Skeletal muscle tissue (tissue), 4 donors: ENCODE results near the gene HMOX1. TPM values are rescaled to one million over a fixed set of nuclear protein-coding genes. Genes with fewer than 3 reads are reported as not detected.
A peak's percentile ranks its signal among the peaks of the same experiment; 100 is the strongest.

Experiments
- H3K27ac ChIP-seq: one replicate; pipeline ENCODE4 v1.7.0; 2013; ENCODE audit warnings: mild to moderate bottlenecking, low read depth, low read length, inconsistent platforms
- H3K27me3 ChIP-seq, 3 donors: one replicate each; pipeline ENCODE4 v1.7.0; 2013; ENCODE audit warnings: low read length in 3 of 3; ENCODE audit not compliant: control insufficient read depth in 3 of 3, insufficient read depth in 3 of 3
- H3K36me3 ChIP-seq, 3 donors: one replicate each; pipeline ENCODE4 v1.7.0; 2013; ENCODE audit warnings: low read length in 3 of 3; ENCODE audit not compliant: control insufficient read depth in 3 of 3, insufficient read depth in 3 of 3
- H3K4me1 ChIP-seq, 3 donors: one replicate each; pipeline ENCODE4 v1.7.0; 2013; ENCODE audit warnings: low read length in 3 of 3, mild to moderate bottlenecking in 3 of 3; ENCODE audit not compliant: control insufficient read depth in 3 of 3, insufficient read depth in 3 of 3
- H3K4me3 ChIP-seq, 3 donors: one replicate each; pipeline ENCODE4 v1.7.0; 2013; ENCODE audit warnings: low read length in 3 of 3
- H3K9ac ChIP-seq, 3 donors: one replicate each; pipeline ENCODE4 v1.7.0; 2013; ENCODE audit warnings: low read length in 3 of 3, mild to moderate bottlenecking in 3 of 3, moderate library complexity in 2 of 3, low read depth in 1 of 3
- H3K9me3 ChIP-seq, 3 donors: one replicate each; pipeline ENCODE4 v1.7.0; 2013; ENCODE audit warnings: low read length in 3 of 3; ENCODE audit not compliant: control insufficient read depth in 3 of 3
- total RNA-seq: library from RNA; depleted of rRNA; stranded (reverse); fragments of >200 nt; gene quantifications from one replicate; pipeline ENCODE4 v1.2.3, GENCODE V29; 2014
- donor health status: Osteomylitis.

The HMOX1 gene
- total RNA-seq: 14.6 TPM

GRCh38 chr22:35380537-35381423, at the start of gene HMOX1:
TSS of gene HMOX1 (plus strand) at chr22:35381096. CDS start at chr22:35381174, 78 bp downstream.
- Histone ChIP-seq H3K27ac (peak within 1 kb of the TSS; percentile 83), H3K27me3 (no peaks in the 10 kb centered on the region), H3K4me1 (peaks cover 35 to 65% (median 40%) of the 10 kb centered on the region in 3 donors), H3K4me3 (peak within 1 kb of the TSS; percentile 87 to 95 (median 94)), H3K9ac (peak within 1 kb of the TSS; percentile 84 to 87 (median 86)), H3K36me3 (peaks cover 2 to 24% (median 13%) of the 10 kb centered on the region in 3 donors), H3K9me3 (no peaks in the 10 kb centered on the region)

- no peaks in the 10 kb centered on the region for H3K27me3 ChIP-seq
- no peaks in the 10 kb centered on the region for H3K9me3 ChIP-seq
- no peak overlapping the region for H3K4me3 ChIP-seq
- peaks cover 10 to 31% (median 13%) of the 10 kb centered on the region in 3 donors for H3K4me1 ChIP-seq
- no peak overlapping the region for H3K9ac ChIP-seq
- peaks cover 77 to 90% (median 79%) of the 10 kb centered on the region in 3 donors for H3K36me3 ChIP-seq
- H3K27ac ChIP-seq: no peak overlapping the region
Observed at GRCh38 chr22:35332278-35332677, 48.6 kb upstream of the HMOX1 start.

DNA sequence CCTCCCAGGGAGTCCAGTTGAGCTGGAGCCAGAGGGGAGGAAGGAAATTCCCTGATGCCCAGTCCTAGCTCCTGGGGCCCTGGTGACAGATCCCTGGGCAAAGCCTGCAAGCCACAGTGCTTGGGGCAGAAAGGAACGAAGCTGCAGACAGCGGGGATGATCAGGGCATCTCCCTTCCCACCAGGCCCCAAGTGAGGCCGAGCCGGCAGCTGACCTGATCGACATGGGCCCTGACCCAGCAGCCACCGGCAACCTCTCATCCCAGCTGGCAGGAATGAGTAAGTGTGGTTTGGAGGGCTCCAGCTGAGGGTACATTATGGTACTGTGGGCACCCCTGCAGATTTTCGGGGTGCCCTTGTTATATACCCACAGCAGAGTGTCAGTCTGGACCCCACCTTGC, 47.7 kb upstream of the HMOX1 start:
- H3K4me1 ChIP-seq: peaks cover 9 to 24% (median 9%) of the 10 kb centered on the region in 3 donors

DNA sequence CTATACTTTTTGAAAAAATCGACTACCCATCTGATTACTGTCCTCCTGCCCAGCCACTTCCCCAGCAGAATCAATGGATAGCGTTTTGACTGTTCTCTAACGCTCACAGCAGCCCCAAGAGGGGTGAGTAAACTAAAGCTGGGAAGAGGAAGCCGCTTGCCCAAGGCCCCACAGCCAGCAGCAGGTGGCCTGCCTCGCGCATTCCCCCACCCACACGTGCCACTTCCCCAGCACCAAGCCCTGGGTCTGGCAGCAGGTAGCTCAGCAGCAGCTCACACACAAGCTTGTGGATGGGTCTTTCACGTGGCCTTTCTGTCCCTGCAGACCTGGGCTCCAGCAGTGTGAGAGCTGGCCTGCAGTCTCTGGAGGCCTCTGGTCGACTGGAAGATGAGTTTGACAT, 46.9 kb upstream of the HMOX1 start:
- H3K36me3 ChIP-seq: peaks cover 78 to 92% (median 81%) of the 10 kb centered on the region in 3 donors
- H3K9me3 ChIP-seq: no peaks in the 10 kb centered on the region
- no peak overlapping the region for H3K9ac ChIP-seq
- H3K27ac ChIP-seq: no peak overlapping the region
- H3K4me1 ChIP-seq: peaks cover 7 to 20% (median 9%) of the 10 kb centered on the region in 3 donors
- no peaks in the 10 kb centered on the region for H3K27me3 ChIP-seq
- H3K4me3 ChIP-seq: no peak overlapping the region

More for the DNA sequence above, 47.7 kb upstream of the HMOX1 start:
- Histone ChIP-seq H3K4me3 (no peak overlapping the region), H3K9ac (no peak overlapping the region), H3K27ac (no peak overlapping the region), H3K27me3 (no peaks in the 10 kb centered on the region), H3K9me3 (no peaks in the 10 kb centered on the region), H3K36me3 (peaks cover 77 to 90% (median 79%) of the 10 kb centered on the region in 3 donors)

GRCh38 chr22:35335468-35335867, 45.4 kb upstream of the HMOX1 start:
- Histone ChIP-seq H3K27me3 (no peaks in the 10 kb centered on the region), H3K9me3 (no peaks in the 10 kb centered on the region), H3K36me3 (peaks cover 83 to 89% (median 86%) of the 10 kb centered on the region in 3 donors), H3K9ac (no peak overlapping the region), H3K4me3 (no peak overlapping the region), H3K4me1 (peaks cover 2 to 11% (median 4%) of the 10 kb centered on the region in 3 donors), H3K27ac (no peak overlapping the region)

DNA sequence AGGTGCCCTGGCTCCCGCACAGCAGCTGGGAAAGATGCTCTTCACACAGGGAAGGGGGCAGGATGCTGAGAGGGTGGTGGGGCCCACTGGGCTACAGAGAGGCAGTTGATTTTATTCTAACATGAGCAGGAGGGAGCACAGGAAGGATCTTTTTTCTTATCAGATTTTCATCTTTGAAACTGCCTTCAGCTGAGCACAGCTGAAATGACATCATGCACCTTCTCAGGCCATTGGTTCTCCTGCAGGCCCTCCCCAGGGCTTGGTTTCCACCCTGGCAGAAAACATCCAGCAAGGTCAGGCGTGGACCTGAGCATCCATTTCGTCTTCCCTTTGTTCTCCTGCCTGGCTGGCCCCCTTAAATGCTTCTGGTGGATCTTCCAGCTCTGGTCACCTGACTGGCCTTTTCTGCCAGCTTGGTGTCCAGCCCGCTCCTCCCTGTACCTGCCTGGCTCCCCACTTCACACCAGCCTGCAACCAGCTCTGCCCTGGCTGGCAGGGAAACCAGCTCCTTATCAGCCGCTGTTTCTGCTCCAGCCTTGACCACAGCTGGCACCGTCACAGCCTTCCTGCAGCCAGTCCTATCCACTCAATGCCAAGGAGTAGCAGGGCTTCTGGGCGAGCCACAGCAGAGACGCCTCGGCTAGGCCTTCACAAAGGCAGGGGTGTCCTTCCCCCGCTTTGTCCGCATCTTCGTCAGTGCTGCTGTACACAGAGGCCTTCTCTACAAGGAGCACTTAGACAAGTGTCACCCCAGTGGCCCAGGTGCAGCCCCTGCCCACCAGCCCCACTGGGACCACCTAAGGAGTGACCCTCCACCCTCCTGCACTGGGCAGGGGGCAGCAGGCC, 44.7 kb upstream of the HMOX1 start:
- Histone ChIP-seq H3K9me3 (no peaks in the 10 kb centered on the region), H3K4me1 (peaks cover 0 to 6% (median 0%) of the 10 kb centered on the region in 3 donors), H3K9ac (no peak overlapping the region), H3K27ac (no peak overlapping the region), H3K36me3 (peaks cover 83 to 89% (median 87%) of the 10 kb centered on the region in 3 donors), H3K27me3 (no peaks in the 10 kb centered on the region), H3K4me3 (no peak overlapping the region)

DNA sequence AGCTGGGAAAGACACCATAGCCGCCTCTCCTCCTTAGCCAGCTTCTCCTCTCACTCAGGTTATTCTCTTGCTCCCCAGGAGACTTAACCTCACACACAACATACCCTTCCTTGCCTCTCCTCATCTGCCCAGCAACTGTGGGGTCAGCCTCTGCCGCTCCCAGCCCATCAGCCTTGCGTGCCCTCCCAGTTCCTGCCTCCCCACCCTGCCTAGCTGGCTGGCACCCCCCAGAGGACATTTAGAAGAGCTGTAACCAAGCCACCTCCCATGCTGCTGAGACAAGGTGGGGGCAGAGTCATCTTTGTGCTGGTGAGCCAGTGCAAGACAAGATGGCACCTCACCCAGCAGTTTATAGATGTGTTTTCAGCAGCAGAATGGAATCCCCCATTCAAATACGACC, 43.0 kb upstream of the HMOX1 start:
- no peak overlapping the region for H3K27ac ChIP-seq
- H3K36me3 ChIP-seq: peaks cover 86 to 88% (median 86%) of the 10 kb centered on the region in 3 donors
- H3K9me3 ChIP-seq: no peaks in the 10 kb centered on the region
- peaks cover 0 to 6% (median 0%) of the 10 kb centered on the region in 3 donors for H3K4me1 ChIP-seq
- H3K9ac ChIP-seq: no peak overlapping the region
- no peak overlapping the region for H3K4me3 ChIP-seq
- no peaks in the 10 kb centered on the region for H3K27me3 ChIP-seq

GRCh38 chr22:35341090-35341874, 39.6 kb upstream of the HMOX1 start:
- H3K27me3 ChIP-seq: no peaks in the 10 kb centered on the region
- no peaks in the 10 kb centered on the region for H3K9me3 ChIP-seq
- H3K36me3 ChIP-seq: peaks cover 82 to 85% (median 84%) of the 10 kb centered on the region in 3 donors
- H3K4me3 ChIP-seq: no peak overlapping the region
- peaks cover 0 to 3% (median 0%) of the 10 kb centered on the region in 3 donors for H3K4me1 ChIP-seq
- H3K9ac ChIP-seq: no peak overlapping the region
- no peak overlapping the region for H3K27ac ChIP-seq

- Histone ChIP-seq H3K4me3 (no peak overlapping the region), H3K9ac (no peak overlapping the region), H3K4me1 (no peaks in the 10 kb centered on the region), H3K36me3 (peaks cover 78 to 81% (median 81%) of the 10 kb centered on the region in 3 donors), H3K27me3 (no peaks in the 10 kb centered on the region), H3K27ac (no peak overlapping the region), H3K9me3 (no peaks in the 10 kb centered on the region)
Observed at GRCh38 chr22:35342390-35342789, 38.5 kb upstream of the HMOX1 start.
